IMR-90 (cell line): ENCODE data around the gene SIPA1. TPM values are rescaled to one million over a fixed set of nuclear protein-coding genes. Genes with fewer than 3 reads are reported as not detected.
A peak's percentile ranks its signal among the peaks of the same experiment; 100 is the strongest.

Experiments
- ATAC-seq: fragments of 200-7000 bp; cut with Tn5 transposase; 2 replicates; pipeline ENCODE4 v1.9.1; 2020; ENCODE audit warnings: low read depth, mild to moderate bottlenecking, moderate library complexity
- BruUV-seq: library from RNA; stranded (reverse); fragments of 400-500 nt; replicated peaks from 2 replicates; lab custom pipeline; 2021; lab: Mats Ljungman, UMichigan
- CTCF ChIA-PET: fragments of 300-600 bp; formaldehyde crosslinking; extraction: SDS; loops from one replicate; lab custom pipeline; 2021; ENCODE audit warnings: antibody characterized with exemption; lab: Yijun Ruan, JAX
- POLR2A ChIA-PET: fragments of 300-600 bp; sonication (Branson Sonifier 250); formaldehyde crosslinking; loops from one replicate; lab custom pipeline; 2022; ENCODE audit warnings: antibody characterized with exemption; ENCODE audit not compliant: unreplicated experiment; lab: Charles Lee
- DNase-seq: peaks from one replicate; pipeline ENCODE4 v3.0.0; 2013
- H2AFZ ChIP-seq: replicated peaks from 2 replicates; pipeline ENCODE3; 2013; ENCODE audit warnings: low read length, mild to moderate bottlenecking; ENCODE audit not compliant: poor library complexity
- H2AK5ac ChIP-seq: 2 replicates; pipeline ENCODE4 v1.6.1; 2013; ENCODE audit warnings: low read depth, low read length, inconsistent platforms
- H2AK9ac ChIP-seq: replicated peaks from 2 replicates; pipeline ENCODE3; 2013; ENCODE audit warnings: mild to moderate bottlenecking, low read depth, low read length, moderate library complexity; ENCODE audit not compliant: poor library complexity
- H2BK120ac ChIP-seq: 2 replicates; pipeline ENCODE4 v1.6.1; 2013; ENCODE audit warnings: low read depth, low read length, inconsistent platforms
- H2BK15ac ChIP-seq: 3 replicates; pipeline ENCODE4 v1.6.1; 2013; ENCODE audit warnings: low read depth, low read length, inconsistent platforms
- H2BK20ac ChIP-seq: 2 replicates; pipeline ENCODE4 v1.6.1; 2013; ENCODE audit warnings: low read depth, mild to moderate bottlenecking, inconsistent platforms, low read length, moderate library complexity
- H2BK5ac ChIP-seq: 2 replicates; pipeline ENCODE4 v1.6.1; 2013; ENCODE audit warnings: mild to moderate bottlenecking, low read depth, low read length, inconsistent platforms; ENCODE audit not compliant: poor library complexity, severe bottlenecking
- H3K14ac ChIP-seq: replicated peaks from 2 replicates; pipeline ENCODE4 v1.6.1; 2013; ENCODE audit warnings: low read depth, low read length, inconsistent platforms
- H3K18ac ChIP-seq: 2 replicates; pipeline ENCODE4 v1.6.1; 2013; ENCODE audit warnings: low read depth, low read length, control low read depth
- H3K23ac ChIP-seq: 2 replicates; pipeline ENCODE4 v1.6.1; 2013; ENCODE audit warnings: low read depth, low read length, inconsistent platforms
- H3K27ac ChIP-seq: 2 replicates; pipeline ENCODE4 v1.5.1; 2013; ENCODE audit warnings: mild to moderate bottlenecking, control low read depth, low read length; ENCODE audit not compliant: insufficient read depth
- H3K27me3 ChIP-seq: 2 replicates; pipeline ENCODE4 v1.6.1; 2013; ENCODE audit warnings: low read length; ENCODE audit not compliant: control insufficient read depth, insufficient read depth
- H3K36me3 ChIP-seq: 2 replicates; pipeline ENCODE4 v1.6.1; 2013; ENCODE audit warnings: low read length, mixed read lengths; ENCODE audit not compliant: control insufficient read depth, insufficient read depth
- H3K4ac ChIP-seq: 2 replicates; pipeline ENCODE4 v1.6.1; 2013; ENCODE audit warnings: low read depth, low read length, inconsistent platforms
- H3K4me1 ChIP-seq: 2 replicates; pipeline ENCODE4 v1.6.1; 2013; ENCODE audit warnings: low read length, mixed read lengths; ENCODE audit not compliant: control insufficient read depth, insufficient read depth
- H3K4me2 ChIP-seq: 2 replicates; pipeline ENCODE4 v1.6.1; 2013; ENCODE audit warnings: low read depth, mild to moderate bottlenecking, control low read depth, low read length, moderate library complexity
- H3K4me3 ChIP-seq: 2 replicates; pipeline ENCODE4 v1.5.1; 2013; ENCODE audit warnings: low read depth, mild to moderate bottlenecking, control low read depth, low read length, moderate library complexity; ENCODE audit not compliant: insufficient read depth
- H3K56ac ChIP-seq: 2 replicates; pipeline ENCODE4 v1.6.1; 2013; ENCODE audit warnings: low read length, inconsistent platforms; ENCODE audit not compliant: insufficient read depth; ENCODE audit errors: extremely low read depth
- H3K79me1 ChIP-seq, 2 experiments: 2 replicates each; pipeline ENCODE4 v1.6.1; 2013; ENCODE audit warnings: low read length in 2 of 2, inconsistent platforms in 1 of 2, low read depth in 1 of 2
- H3K9ac ChIP-seq: 2 replicates; pipeline ENCODE4 v1.6.1; 2013; ENCODE audit warnings: low read depth, low read length, control low read depth
- H3K9me1 ChIP-seq: 2 replicates; pipeline ENCODE4 v1.6.1; 2013; ENCODE audit warnings: low read length, inconsistent platforms; ENCODE audit not compliant: insufficient read depth
- H3K9me3 ChIP-seq: 2 replicates; pipeline ENCODE4 v1.6.1; 2013; ENCODE audit warnings: low read length; ENCODE audit not compliant: control insufficient read depth, insufficient read depth
- H4K20me1 ChIP-seq: 2 replicates; pipeline ENCODE4 v1.6.1; 2013; ENCODE audit warnings: low read length, inconsistent platforms; ENCODE audit not compliant: insufficient read depth
- H4K5ac ChIP-seq: 2 replicates; pipeline ENCODE4 v1.6.1; 2013; ENCODE audit warnings: mild to moderate bottlenecking, low read depth, low read length, control low read depth
- H4K8ac ChIP-seq, 2 experiments: 2 replicates each; pipeline ENCODE4 v1.6.1; 2013; ENCODE audit warnings: low read depth in 2 of 2, low read length in 2 of 2, control low read depth in 1 of 2, inconsistent platforms in 1 of 2
- H4K91ac ChIP-seq: 2 replicates; pipeline ENCODE4 v1.6.1; 2013; ENCODE audit warnings: low read depth, low read length, inconsistent platforms; ENCODE audit not compliant: insufficient read depth
- CEBPB ChIP-seq: IDR thresholded peaks from 2 replicates; pipeline ENCODE4 v1.6.1; 2012; ENCODE audit warnings: low read depth, low read length, improper control_type of control experiment
- CHD1 ChIP-seq: IDR thresholded peaks from 2 replicates; pipeline ENCODE4 v1.6.1; 2012; ENCODE audit warnings: low read depth, low read length, improper control_type of control experiment
- FOS ChIP-seq: fragments of 150-350 bp; IDR thresholded peaks from 2 replicates; pipeline ENCODE4 v1.6.1; 2016; ENCODE audit warnings: low read depth, low read length
- MAFK ChIP-seq: IDR thresholded peaks from 2 replicates; pipeline ENCODE4 v1.6.1; 2012; ENCODE audit warnings: low read depth, low read length, improper control_type of control experiment
- MAZ ChIP-seq: IDR thresholded peaks from 2 replicates; pipeline ENCODE4 v1.6.1; 2012; ENCODE audit warnings: low read depth, mild to moderate bottlenecking, low read length, improper control_type of control experiment, moderate library complexity, borderline replicate concordance
- MXI1 ChIP-seq: IDR thresholded peaks from 2 replicates; pipeline ENCODE4 v1.6.1; 2012; ENCODE audit warnings: low read depth, mild to moderate bottlenecking, low read length, moderate library complexity, borderline replicate concordance
- NFE2L2 ChIP-seq: fragments of 150-350 bp; IDR thresholded peaks from 2 replicates; pipeline ENCODE4 v1.6.1; 2016; ENCODE audit warnings: low read depth, mild to moderate bottlenecking, low read length
- POLR2A ChIP-seq: IDR thresholded peaks from 2 replicates; pipeline ENCODE4 v1.6.1; 2012; ENCODE audit warnings: mild to moderate bottlenecking, low read depth, low read length
- RAD21 ChIP-seq: IDR thresholded peaks from 2 replicates; pipeline ENCODE4 v1.6.1; 2012; ENCODE audit warnings: low read length, improper control_type of control experiment
- RFX5 ChIP-seq: IDR thresholded peaks from 2 replicates; pipeline ENCODE4 v1.8.0; 2012; ENCODE audit warnings: low read depth, mild to moderate bottlenecking, low read length, moderate library complexity
- SMC3 ChIP-seq: fragments of 150-350 bp; IDR thresholded peaks from 2 replicates; pipeline ENCODE4 v1.6.1; 2016; ENCODE audit warnings: low read depth, mild to moderate bottlenecking, antibody characterized with exemption, low read length, moderate library complexity
- WGBS, 2 experiments: methylation state at CpG; one replicate each; pipeline versions ENCODE4 v1.1.5 to v1.1.7; 2013; ENCODE audit warnings: missing lambda C conversion rate in 2 of 2; ENCODE audit not compliant: insufficient read length in 1 of 2; ENCODE audit errors: extremely low coverage in 2 of 2; 5-methylcytosine and 5-hydroxymethylcytosine counted together
- dilution Hi-C: fragments of 300-500 bp; cut with HindIII; formaldehyde crosslinking; loops from one replicate; pipeline ENCODE4 v1.14.3; 2018; ENCODE audit warnings: low sequenced_read_pairs; ENCODE audit not compliant: unreplicated experiment
- in situ Hi-C: fragments of 300-500 bp; cut with MboI; formaldehyde crosslinking; loops from 3 replicates; pipeline ENCODE4 v1.14.3; 2019; ENCODE audit warnings: low sequenced_read_pairs, inconsistent platforms, mixed read lengths
- intact Hi-C: fragments of 100-400 bp; cut with micrococcal nuclease; formaldehyde crosslinking; loops from 2 replicates; pipeline ENCODE4 v1.10.0; 2022
- polyA plus RNA-seq, 3 experiments: library from polyadenylated mRNA; depleted of rRNA; stranded (reverse); fragments of >200 nt; gene quantifications; 2 replicates each; pipeline ENCODE4 v1.2.3, GENCODE V29; 2012; ENCODE audit warnings: low replicate concordance in 1 of 3
- total RNA-seq: library from RNA; depleted of rRNA; stranded (reverse); fragments of >200 nt; gene quantifications from 2 replicates; pipeline ENCODE4 v1.2.3, GENCODE V29; 2012
- TF ChIP-seq, protein P1 (sequence below): conservative IDR thresholded peaks from 2 replicates; pipeline ENCODE4 v1.5.1; 2012; ENCODE audit warnings: mild to moderate bottlenecking, low read depth, low read length, improper control_type of control experiment
- TF ChIP-seq, protein P2 (sequence below): fragments of 150-350 bp; IDR thresholded peaks from 2 replicates; pipeline ENCODE4 v1.6.1; 2016; ENCODE audit warnings: low read depth, mild to moderate bottlenecking, low read length, moderate library complexity, borderline replicate concordance
- TF ChIP-seq, protein P3 (sequence below): fragments of 150-350 bp; IDR thresholded peaks from 2 replicates; pipeline ENCODE4 v1.6.1; 2017; ENCODE audit warnings: mild to moderate bottlenecking, antibody characterized with exemption, low read length, low read depth

Gene SIPA1
- total and polyA plus RNA-seq, 2 of the 4 experiments (the other 2 are of a cell fraction): 10.6 to 39.7 TPM

DNA sequence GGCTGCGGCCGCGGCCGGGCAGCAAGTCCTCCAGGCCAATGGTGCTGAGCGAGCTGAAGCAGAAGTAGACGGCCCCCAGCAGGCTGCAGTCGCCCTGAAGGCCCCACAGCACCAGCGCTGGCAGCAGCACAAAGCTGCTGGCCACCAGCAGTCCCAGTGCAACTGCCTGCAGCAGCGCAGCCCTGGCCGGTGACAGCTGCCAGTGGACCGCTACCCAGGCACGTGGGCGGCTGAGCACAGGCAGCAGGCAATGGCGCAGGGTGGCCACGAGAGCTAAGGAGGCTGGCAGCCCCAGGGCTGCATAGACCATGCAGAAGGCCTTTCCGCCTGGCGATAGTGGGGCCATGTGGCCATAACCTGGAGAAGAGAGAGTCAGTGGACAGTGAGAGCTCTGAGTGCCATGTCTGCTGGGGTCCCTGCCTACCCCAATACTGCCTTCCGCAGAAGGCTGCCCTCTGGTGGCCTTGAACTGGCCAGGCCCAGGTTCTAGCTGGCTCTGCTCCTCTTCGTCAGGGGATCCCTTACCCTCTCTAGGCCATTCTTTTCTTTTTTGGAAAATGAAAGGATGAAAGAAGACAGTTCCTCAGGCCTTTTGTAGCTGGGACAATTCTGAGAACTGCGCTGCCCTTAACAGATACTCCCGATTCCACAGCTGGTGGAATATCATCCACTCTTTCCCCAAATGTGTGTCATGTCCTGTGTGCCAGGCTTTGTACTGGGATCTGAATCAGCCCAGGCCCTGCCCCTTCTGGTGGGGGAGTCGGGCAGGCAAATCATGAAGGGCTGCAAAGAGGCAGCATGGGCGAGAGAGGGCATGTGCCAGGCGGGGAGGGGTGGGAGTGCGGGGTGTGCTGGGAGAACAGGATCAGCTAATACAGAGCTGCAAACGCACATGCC, 44.1 kb upstream of the SIPA1 start:
- Histone ChIP-seq H2BK15ac (no peak overlapping the region), H4K20me1 (peaks cover 5% of the 10 kb centered on the region), H3K27ac (no peak overlapping the region), H3K4ac (no peak overlapping the region), H3K18ac (no peak overlapping the region), H4K91ac (no peak overlapping the region), H3K9ac (no peak overlapping the region), H4K8ac (no peak overlapping the region), H2BK5ac (no peak overlapping the region), H2BK120ac (no peak overlapping the region), H2BK20ac (no peak overlapping the region), H3K4me2 (no peak overlapping the region), H3K27me3 (no peaks in the 10 kb centered on the region), H3K9me1 (no peaks in the 10 kb centered on the region), H3K14ac (no peak overlapping the region), H3K9me3 (no peaks in the 10 kb centered on the region), H3K56ac (no peak overlapping the region), H3K23ac (no peak overlapping the region), H2AK9ac (peak overlapping the region; percentile 70), H2AFZ (peak overlapping the region; percentile 21), H3K79me1 (peaks cover 0 to 5% of the 10 kb centered on the region in 2 experiments; a peak in 1 of 4 replicates), H3K36me3 (peaks cover 28% of the 10 kb centered on the region), H3K4me3 (no peak overlapping the region), H2AK5ac (no peak overlapping the region), H3K4me1 (no peaks in the 10 kb centered on the region), H4K5ac (no peak overlapping the region)
- ChIA-PET CTCF (interaction anchor here (0.7 to 1.7 kb wide), 4 partner anchors 10 to 53 kb away, joined by 3 to 9 read pairs (median 4); no protein-coding TSS in a partner anchor), POLR2A (interaction anchor here (0.6 kb wide), 1 partner anchor 91 kb away, joined by 4 read pairs; no protein-coding TSS in a partner anchor)
- intact Hi-C loops (no loop called here), in situ Hi-C loops (no loop called here), dilution Hi-C loops (no loop called here)
- 93% methylated on average over 18 of the region's 26 CpGs; no CpG with 5 or more reads in 1 of the 2 experiments for WGBS, 2 experiments
- BruUV-seq: no TSS peak
- no peak for DNase-seq
- TF ChIP-seq SMC3 (peak; percentile 58), MXI1 (no peak), MAZ (no peak), CEBPB (no peak), NFE2L2 (no peak), RAD21 (peak; percentile 58), RFX5 (no peak), POLR2A (no peak), FOS (no peak), MAFK (no peak), CHD1 (no peak)
- TF ChIP-seq, protein P1, sequence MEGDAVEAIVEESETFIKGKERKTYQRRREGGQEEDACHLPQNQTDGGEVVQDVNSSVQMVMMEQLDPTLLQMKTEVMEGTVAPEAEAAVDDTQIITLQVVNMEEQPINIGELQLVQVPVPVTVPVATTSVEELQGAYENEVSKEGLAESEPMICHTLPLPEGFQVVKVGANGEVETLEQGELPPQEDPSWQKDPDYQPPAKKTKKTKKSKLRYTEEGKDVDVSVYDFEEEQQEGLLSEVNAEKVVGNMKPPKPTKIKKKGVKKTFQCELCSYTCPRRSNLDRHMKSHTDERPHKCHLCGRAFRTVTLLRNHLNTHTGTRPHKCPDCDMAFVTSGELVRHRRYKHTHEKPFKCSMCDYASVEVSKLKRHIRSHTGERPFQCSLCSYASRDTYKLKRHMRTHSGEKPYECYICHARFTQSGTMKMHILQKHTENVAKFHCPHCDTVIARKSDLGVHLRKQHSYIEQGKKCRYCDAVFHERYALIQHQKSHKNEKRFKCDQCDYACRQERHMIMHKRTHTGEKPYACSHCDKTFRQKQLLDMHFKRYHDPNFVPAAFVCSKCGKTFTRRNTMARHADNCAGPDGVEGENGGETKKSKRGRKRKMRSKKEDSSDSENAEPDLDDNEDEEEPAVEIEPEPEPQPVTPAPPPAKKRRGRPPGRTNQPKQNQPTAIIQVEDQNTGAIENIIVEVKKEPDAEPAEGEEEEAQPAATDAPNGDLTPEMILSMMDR: peak; percentile 57
- TF ChIP-seq, protein P2, sequence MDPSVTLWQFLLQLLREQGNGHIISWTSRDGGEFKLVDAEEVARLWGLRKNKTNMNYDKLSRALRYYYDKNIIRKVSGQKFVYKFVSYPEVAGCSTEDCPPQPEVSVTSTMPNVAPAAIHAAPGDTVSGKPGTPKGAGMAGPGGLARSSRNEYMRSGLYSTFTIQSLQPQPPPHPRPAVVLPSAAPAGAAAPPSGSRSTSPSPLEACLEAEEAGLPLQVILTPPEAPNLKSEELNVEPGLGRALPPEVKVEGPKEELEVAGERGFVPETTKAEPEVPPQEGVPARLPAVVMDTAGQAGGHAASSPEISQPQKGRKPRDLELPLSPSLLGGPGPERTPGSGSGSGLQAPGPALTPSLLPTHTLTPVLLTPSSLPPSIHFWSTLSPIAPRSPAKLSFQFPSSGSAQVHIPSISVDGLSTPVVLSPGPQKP: no peak
- TF ChIP-seq, protein P3, sequence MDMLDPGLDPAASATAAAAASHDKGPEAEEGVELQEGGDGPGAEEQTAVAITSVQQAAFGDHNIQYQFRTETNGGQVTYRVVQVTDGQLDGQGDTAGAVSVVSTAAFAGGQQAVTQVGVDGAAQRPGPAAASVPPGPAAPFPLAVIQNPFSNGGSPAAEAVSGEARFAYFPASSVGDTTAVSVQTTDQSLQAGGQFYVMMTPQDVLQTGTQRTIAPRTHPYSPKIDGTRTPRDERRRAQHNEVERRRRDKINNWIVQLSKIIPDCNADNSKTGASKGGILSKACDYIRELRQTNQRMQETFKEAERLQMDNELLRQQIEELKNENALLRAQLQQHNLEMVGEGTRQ: no peak
- ATAC-seq: peak; percentile 60
